Astrocyte of the hippocampus (primary cell): ENCODE data around the gene CAPN10.

Experiments used
- DNase-seq: peaks from one replicate; pipeline ENCODE4 v3.0.0; 2011; ENCODE audit warnings: low read depth, low spot score

CAPN10 gene

DNA sequence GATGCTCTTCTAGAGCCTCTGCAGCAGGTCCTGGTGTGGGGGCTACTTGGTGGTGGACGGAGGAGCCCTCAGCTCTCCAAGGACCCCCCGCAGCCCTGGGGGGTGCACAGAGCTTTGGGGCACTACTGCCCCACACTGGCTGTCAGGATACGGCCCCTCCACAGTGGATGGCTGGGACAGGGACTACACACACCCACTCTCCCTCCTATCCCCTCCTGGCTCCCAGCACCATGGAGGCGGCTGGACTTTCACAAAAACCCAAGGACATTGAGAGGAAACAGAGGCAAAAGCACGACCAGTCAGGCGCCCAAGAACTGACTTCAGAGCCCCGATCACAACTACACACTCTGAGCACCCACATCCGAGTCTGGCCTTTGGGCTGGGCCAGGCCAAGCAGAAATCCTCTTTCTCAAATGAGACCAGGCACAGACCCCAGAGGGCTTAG, 51.4 kb downstream of the CAPN10 start:
- DNase-seq: no peak

DNA sequence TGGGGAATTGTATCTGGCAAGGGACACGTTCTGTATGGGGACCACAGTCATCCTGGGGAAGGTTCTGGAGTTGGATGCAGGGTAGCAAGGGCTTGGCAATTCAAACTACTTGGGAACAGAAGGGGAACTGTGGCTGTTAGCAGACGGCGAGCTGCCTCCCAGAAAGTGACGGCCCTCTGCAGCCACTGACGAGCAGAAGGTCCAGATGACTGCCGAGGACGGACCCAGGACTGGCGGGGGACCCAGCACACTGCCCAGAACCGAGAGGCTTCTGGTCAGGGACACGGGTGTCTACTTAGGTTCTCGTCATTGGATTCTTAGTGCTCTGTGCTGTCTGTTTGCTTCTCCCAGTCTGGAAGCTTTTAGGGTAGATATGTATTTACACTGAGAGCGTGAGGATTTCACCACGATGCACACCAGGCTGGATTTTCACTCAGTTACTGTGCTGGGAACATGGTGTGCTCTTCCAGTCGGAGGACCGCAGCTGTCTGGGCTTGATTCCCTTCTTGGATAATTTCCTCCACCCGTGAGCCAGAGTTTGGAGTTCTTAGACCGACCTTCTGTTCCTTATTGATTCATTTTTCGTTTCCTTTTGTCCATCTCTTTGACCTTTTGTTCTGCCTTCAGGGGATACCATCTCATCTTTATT, 52.1 kb downstream of the CAPN10 start:
- no peak for DNase-seq

DNA sequence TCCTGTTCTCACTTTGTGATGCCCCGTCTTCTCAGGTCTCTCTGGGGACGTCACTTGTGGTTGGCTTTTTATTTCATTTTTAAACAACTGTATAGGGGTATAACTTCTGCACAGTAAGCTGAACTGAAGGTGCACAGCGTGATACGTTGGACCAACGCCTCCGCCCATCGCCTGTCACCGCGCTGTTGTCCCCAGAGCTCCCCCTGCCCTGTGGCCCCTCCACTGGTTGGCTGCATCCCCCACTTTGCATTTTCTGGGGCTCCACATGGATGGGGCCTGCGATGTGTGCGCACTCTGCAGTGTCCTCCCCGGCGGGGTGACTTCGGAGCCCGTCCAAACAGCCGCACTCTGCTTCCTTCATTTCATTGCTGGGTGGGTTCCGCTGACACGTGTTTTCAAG, 53.0 kb downstream of the CAPN10 start:
- no peak for DNase-seq

DNA sequence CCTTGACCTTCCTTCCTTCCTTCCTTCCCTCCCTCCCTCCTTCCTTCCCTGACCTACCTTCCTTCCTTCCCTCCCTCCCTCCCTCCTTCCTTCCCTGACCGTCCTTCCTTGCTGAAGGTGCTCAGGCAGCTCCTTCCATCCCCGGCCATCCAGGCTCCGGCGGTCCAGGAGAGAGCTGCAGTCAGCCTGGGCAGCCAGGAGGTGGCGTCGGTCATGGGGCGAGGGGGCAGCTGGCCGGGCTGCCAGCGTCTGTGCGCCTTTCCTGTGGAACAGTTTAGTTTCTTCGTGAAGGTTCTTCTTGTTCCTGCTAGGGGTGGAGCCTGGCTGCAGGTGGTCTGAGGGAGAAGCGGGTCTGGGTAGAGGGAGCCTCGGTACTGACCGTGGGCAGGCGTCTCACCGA, 54.4 kb downstream of the CAPN10 start:
- DNase-seq: peak; percentile 58

DNA sequence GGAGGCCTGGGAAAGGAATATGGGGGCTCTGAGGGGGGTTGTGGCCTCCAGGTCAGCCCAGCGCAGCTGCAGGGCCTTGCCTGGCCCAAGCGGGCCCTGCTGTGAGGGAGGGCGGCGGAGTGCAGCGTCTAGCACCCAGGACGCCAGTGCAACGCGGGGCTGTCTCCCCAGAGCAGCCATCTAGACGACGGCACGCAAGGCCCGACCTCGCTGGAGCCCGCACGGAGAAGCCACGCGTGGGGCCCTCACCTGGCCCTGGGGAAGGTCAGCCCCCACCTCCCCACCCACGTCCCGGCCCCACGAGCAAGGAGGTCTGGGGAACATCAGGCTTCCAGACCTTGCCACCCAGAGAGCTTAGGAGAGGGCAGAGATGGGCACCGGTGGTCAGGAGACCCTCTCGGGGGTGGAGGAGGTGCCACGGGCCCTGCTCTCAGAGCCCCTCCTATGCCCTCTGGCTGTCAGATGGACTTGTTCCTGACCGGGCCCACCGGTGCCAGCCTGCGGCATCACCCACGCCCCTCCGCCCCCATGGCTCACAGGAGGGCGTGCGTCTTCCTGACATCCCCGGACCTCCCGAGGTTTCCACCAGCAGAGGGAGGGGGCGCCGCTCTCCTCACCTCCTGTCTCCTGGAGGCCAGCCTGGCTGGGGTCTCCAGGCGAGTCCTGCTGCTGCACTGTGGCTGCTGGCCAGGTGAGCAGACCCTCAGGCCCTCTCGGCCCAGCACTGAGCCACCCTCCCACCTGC, 55.7 kb downstream of the CAPN10 start:
- no peak for DNase-seq

DNA sequence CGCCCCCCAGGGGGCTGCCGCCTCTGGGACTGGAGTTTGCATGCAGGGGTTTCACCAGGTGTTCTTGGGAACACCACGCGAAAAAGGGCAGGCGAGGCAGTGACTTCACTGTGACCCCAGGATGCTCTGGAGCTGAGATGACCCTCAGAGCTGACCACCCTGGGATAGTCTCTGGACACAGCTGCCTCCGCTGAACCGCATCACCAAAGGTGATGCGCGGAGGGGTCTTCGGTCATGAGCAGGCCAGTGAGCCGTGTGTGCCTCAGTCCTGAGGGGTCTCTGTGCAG, 56.2 kb downstream of the CAPN10 start:
- no peak for DNase-seq

DNA sequence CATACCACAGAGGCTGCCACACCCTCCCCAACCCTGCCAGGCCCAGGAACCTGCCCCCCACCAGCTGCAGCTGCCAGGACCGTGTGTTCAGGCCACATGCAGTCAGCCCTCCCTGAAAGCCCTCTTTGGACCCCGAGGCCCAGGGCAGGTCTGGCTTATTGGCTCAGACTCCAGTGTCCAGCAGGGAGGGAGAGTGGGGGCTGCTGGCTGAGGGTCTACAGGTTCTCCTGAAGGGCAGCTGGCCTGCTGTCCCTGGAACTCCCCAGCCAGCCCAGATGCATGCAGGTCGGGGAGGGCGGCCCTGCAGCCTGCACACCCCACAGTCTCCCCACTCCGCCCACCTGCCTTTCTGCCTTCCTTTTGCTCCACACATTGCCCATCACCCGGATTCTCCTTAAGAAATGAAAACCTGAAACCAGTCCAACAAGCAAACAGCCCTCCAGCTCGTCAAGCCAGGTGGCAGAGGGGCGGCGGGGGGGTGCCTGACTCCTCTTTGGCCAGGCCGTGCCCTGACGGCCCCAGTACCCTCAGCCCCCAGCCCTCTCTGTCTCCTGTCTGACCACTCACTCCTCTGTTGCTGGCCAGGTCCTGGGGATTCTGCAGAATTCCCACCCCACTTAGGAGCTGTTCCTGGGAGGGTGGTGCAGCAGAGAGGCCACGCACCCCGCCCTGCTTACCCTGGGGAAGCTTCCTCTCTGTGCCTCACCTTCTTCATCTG, 56.7 kb downstream of the CAPN10 start:
- DNase-seq: no peak

DNA sequence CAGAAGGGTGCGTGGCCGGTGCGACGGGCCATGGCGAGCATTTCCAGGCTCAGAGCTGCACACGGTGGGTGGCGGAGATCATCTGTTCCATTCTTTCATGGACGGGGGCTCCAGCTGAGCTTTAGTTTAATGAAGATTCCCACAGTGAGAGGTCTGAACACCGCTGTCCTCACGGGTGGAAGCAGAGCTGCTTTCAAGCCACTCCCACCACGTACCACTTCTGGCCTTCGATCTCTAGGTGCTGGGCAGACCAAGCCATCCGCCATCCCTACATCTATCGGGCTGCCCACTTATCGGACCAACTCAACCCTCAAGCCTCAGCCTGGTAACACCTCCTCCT, 57.2 kb downstream of the CAPN10 start:
- DNase-seq: no peak

DNA sequence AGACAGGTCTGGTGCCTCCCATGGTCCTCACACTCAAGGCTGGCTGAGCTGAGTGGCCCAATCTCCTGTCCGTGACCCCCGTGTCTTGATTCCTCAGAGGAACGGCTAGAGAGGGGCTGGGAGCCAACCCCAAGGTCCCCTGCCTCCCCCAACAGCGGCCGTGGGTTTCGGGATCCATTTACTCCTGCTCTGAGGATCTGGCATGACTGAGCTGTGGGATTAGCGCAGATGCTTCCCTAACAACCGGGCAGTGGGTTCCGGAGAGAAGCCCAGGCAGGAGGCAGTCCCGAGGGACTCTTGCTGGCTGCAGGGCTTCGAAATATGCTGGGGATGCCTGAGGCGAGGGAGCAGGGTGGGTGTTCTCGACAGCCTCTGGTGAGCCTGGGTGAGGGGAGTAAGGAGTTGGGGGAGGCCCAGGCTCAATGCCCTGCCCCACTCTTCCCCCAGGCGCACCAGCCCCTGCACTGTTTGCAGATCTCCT, 57.7 kb downstream of the CAPN10 start:
- DNase-seq: no peak

DNA sequence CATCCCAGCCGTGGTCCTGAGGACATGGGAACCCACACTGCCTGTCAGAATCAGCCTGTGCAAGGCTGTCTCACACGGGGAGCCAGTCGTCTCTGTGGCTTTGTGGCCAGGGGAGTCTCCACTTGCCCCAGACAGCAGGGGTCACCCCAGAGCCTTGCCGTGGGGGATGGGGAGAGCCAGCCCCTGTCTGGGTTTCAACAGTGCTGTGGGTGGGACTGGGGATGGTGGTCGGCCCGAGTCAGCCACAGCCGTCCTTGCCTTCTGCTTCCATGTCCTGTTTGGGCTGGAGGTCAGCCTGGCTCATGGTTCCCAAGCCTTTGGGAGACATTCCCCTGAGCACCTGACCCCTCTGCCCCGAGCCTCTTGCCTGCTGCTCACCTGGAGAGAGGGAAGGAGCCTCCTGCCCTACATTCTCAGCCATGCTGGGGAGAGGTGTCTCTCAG, 58.3 kb downstream of the CAPN10 start:
- DNase-seq: no peak

DNA sequence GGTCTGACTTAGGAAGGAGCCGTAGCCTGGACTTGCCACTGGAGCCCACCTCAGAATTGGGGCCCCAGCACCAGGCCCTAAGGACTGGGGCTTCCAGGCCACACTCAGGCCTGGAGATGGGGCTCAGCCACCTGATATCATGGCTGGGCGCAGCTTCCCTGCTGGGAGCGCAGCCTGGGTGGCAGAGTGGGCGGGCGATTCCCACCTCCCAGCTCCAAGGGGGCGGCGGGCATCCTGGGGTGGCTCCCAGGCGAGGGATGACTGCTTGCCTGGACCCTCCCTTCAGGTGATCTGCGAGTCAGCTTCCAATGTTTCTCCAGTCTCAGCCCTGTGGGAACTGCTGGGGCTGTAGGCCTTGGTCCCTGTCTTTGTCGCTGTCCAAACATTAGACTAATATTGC, 58.8 kb downstream of the CAPN10 start:
- no peak for DNase-seq

DNA sequence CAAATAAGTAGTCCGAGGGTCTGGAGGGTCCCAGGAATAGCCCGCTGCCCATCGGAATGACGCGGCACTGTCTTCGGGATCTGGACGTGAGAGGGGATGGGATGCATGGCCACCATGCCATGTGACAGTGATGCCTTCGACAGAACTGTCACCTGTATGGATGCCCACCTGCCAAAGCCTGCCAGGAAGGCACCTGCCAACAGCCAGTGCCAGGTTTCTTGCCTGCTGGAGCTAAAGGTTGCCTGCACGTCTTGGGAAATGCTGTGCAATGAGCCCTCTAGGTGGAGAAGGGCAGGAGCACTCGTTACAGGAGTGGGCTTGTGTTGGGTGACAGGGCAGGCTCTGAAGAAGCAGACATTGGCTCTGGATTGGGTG, 59.3 kb downstream of the CAPN10 start:
- DNase-seq: no peak

DNA sequence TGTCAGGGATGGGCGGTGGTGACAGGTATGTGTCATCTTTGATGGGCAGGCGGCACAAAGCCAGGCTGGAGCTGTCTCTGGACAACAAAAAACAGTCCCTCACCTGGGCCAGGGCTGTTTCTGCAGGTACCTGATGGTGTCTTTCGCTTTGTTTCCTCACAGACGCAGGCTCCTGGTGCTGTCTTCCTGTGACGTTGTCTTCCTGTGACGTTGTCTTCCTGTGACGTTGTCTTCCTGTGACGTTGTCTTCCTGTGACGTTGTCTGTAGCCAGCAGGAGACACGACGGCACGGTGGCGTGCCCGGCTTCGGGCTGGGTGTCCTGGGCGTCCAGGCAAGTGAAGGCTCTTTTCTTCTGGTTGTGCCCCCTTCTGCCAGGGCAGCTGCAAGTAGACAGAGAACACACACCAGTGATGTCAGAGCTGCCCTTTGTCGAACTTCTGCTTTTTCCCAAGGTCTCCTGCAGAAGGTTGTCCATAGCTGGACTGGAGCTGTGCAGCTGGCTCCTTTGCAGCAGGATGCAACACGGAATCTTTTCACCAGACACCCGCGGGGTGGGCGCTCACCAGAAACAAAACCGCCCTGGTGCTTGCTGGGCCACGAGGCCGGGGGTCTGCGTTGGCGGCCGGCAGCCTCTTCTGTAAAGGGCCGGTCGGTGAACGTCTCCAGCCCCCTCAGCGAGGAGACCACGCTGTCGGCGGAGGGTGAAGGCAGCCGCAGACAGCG, 59.8 kb downstream of the CAPN10 start:
- no peak for DNase-seq

DNA sequence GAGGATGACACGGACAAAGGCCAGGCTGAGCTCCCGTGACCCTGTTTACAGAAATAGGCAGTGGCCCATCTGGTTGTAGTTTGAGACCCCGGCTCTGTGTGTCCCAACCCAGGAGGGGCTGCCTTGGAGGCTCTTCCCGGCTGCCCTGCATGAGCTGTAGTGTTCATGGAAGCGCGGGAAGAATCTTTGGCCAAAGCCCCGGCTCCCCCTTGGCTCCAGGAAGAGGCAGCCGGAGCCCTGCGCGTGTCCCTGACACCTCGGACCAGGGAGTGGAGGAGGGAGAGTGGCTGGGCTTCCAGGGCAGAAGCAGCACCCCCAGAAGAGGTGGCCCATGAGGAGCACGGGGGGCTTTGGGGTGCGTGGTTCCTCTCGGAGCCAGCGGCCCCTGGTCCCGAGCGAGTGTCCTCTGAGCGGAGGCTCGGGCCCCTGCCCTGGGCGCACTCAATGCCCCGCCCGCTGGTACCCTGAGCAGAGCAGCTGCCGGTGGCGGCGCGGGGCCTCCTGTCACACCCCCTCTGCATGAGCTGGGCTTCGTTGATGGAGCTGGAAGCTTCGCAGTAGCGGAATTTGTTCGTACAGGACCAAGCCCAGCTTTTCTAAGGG, 60.5 kb downstream of the CAPN10 start:
- no peak for DNase-seq

DNA sequence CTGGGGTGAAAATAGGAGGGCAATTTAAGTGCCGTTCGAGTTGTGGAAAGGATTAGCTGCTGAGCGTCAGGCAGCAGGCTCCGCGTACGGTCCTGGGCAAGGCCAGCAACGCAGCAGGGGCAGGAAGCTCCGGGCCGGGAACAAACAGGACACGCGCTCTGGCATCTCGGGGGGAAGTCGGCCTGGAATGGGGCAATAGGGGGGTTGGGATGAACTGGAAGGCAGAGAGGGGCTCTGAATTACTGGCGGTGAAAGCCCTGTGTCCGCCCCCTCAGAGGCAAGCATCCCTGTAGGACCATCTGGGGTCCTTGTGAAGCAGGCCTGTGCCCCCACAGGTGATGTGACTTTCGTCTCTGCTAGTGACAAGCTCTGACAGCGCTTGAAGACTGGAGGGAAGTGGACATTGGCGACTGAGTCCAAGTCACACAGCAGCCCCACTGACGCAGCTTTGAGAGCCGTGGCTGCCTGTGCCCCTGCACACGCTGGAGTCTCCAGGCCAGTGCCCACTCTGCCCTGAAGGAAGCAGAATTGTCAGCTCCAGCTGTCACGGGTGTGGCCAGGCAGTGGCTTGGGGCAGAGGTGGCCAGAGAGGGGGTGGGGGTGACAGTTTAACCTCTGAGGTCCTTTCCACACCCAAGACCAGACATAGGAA, 61.1 kb downstream of the CAPN10 start:
- no peak for DNase-seq

DNA sequence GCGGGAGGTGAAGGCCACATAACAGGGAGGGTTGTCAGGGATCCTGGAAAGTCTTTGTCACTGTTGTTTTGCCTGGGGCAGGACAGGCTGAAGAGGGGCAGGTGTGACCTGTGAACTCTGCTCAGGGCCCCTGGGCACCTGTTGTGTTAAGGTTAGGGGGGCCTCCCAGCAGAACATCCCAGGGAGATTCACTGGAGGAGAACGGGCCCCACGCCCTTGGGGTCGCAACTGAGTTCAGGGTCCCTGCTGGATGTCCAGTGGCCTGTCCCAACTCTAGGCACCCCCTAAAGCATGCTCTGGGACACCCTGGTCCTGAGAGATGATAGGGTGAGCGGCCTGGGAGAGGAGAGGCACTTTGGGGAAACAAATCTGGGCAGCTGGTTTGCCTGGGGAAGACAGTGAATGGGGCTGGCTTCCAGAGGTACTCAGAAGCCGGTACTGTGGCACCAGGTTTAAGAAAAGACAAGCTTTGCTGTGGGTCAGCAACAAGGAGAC, 61.7 kb downstream of the CAPN10 start:
- no peak for DNase-seq
